ENCODE data around the gene NGB.

The NGB gene

DNA sequence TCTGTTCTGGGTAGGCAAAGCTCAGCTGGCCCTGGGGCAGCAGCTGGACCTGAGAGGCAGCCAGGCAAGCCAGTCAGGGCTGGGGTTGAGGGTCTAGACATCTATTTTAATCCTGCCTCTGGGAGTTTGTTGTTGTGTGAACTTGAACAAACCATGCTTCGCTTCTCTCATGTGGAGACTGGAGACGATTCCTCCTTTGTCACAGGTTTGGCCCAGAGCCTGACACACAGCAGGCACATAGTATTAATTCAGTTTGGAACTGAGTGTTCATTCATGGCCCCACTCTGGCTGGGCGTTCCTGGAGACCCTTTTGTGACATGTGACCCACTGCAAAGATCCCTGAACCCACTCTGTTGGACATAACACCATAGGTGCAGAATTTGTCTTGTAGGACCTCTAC, 39.3 kb downstream of the NGB start:
- DNase-seq (ENCODE audit: low spot score): no peak

DNA sequence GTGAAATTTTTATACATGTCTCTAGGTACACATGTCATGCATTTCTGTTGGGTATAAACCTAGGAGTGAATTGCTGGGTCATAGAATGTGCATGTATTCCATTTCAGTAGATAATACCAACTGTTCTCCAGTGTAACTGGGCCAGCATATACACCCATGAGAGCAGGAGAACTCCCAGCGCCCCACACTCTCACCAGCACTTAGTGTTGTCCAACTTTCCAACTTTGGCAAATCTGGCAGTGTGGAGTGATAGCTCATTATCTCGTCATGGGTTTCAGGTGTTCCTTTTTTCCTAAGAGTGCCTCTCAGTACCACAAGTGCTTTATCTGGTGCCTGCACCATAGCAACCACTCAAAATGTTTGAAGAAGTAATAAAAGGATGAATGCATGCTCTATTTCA, 40.1 kb downstream of the NGB start:
- DNase-seq (ENCODE audit: low spot score): no peak

DNA sequence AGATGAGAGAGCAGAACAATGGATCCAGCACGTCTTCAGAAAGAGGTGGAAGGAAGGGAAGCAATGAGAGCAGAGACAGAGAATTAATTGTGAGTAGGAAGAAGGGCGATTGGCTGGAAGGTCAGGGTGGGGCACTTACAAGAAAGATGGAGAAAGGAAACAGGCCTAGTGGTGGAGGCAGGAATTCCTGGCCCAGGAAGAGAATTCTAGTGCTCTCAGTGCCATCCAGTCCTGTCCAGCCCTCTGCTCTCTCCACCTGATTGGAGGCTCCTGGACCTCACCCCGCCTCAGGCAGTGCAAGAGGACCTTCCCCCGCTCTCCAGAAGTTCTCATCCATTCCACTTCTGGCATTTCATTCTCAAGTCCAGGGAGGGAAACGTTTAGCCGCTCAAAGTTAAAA, 43.0 kb downstream of the NGB start:
- no peak for DNase-seq (ENCODE audit: low spot score)

DNA sequence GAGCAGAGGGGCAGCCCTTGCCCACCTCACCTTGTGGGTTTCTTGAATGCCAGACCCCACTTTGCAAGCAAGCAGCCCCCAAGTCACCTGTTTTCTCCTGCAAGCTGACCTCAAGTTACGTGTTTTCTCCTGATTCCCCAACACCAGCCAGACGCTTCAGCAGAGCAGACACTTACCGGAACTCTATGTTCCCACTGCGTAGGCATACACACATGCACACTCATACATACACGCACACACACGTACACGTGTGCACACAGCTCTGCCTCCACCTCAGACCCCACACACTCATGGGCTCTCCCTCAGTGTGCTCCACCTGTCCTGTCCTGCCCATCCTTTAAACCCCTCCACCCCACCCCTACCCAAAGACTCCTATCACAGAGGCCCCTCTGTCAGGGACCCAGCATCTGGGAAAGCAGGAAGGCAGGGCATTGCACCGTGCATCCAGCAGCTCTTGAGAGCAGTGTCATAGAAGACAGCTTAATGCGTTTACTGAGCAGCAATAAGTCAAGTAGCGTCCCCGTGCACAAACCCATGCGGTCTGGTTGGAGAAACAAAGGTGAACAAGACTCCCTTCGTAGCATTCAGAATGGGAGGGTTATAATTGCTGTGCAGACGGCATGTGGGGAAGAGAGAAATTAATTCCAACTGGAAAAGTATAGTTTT, 45.0 kb downstream of the NGB start:
- DNase-seq (ENCODE audit: low spot score): no peak

DNA sequence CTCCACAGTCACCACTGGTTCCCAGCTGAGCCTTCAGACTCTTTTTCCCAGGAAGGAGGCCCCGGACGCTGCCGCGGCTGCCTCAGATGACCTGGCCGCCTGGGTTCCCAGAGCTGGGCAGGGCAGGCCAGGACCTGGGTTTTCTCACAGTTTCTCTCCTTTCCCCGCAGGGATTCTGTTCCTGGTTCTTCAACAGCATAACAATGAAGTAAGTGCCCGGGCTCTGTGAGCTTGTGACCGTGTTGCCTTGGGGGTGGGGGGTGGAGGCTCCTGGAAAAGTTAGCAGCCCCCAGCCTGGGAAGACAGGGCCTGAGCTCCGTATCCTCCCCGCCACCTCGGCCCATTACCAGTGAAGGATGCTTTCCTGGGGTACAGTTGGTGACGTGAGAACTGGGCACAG, 45.8 kb downstream of the NGB start:
- no peak for DNase-seq (ENCODE audit: low spot score)

DNA sequence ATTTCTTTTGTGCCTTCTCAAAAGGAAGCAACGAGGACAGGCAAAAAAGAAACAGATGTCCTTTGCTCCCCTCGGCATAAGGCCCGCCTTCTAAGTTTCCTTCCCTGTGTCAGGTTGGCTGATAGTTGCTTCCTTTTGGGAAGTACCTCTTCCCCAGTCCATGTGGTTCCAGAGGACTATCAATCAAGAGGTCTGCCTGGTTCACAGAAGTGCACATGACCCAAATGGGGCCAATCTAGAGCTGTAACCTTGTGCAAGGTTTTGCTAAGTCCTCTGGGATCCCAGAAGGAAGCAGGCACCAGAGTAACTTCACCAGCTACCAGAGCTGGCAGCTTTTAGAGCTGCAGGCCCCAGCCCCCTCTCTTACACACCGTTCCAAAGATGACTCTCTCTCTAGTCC, 46.8 kb downstream of the NGB start:
- DNase-seq (ENCODE audit: low spot score): no peak

DNA sequence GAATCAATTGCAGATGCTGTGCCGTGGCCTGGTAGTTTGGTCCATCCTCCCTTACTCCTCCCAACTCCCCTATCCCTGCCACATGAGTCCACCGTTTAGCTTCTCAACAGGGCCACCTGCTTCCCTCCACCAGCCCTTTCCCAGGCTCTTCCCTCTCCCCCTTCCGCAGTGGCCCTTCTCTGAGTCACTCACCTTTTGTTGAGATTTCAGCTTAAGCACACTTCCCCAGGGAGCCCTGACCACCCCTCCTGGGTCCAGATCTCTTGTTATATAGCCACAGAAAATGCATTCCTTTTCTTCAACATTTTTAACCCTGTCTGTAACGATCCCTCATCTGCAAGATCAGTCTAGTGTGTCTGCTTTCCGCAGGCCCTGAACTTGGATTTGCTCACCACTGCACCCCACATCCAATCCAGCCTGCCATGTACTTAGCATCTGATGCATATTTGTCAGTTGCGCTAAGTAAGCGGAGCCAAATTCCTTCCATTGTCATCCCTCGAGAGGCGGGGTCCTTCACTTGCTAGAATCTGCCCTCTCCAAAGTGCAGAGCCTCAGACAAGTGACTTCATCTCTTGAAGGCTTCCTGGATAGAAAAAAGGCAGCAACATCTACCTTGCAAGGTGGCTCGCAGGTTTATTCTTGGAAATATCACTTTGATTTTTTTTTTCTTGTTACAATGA, 48.3 kb downstream of the NGB start:
- no peak for DNase-seq (ENCODE audit: low spot score)

- DNase-seq (ENCODE audit: low spot score): no peak
These were observed 49.6 kb downstream of the NGB start for GRCh38 chr14:77221241-77221871.

DNA sequence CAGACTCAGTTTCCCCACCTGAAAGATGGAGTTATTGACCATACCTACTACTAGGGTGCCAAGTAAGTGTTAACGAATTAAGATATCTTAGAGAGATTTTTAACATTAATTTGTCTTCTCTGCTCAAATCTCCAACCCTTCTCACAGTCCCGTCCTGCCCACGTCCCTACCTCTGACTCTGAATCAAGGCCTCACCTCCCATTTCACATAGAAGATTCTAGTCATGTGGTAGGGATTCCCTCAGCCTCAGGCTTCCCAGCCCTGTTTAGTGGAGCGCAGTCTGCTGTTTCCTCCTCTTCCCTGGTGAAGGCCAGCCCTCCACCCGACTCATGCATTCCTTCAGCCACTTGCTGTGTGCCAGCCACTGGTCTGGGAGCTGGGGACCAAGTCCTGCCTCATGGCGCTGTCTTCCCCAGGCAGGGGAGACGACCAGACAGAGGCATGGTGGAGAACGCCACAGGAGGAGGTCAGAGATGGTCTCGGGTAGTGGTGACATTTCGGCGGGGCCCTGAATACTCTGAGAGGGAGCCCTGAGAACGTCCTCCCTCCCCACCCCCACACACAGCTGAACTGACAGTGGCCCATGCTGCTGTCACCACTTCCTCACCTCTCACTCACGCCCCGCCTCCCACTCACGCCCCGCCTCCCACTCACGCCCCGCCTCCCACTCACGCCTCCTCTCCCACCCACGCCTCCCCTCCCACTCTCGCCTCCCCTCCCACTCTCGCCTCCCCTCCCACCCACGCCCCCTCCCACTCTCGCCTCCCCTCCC, 50.6 kb downstream of the NGB start:
- DNase-seq (ENCODE audit: low spot score): no peak

DNA sequence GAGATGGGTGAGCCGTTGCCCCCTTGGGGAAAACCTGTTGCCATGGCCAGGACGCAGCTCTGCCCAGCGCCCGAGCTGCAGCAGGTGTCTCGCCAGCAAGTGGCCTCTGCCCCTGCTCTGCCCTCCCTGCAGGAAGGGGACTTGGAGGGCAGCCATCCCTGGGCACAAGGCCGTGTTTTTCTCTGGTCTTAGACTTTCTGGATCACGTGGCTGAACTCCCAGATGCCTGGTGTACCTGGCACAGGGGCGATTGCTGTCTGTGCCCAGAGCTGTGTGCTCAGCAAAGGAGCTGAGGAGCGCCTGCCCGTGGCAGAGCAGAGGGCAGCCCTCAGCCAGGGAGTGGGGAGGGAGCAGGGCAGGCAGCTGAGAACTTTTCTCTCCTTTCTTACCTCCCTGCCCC, 51.4 kb downstream of the NGB start:
- no peak for DNase-seq (ENCODE audit: low spot score)

DNA sequence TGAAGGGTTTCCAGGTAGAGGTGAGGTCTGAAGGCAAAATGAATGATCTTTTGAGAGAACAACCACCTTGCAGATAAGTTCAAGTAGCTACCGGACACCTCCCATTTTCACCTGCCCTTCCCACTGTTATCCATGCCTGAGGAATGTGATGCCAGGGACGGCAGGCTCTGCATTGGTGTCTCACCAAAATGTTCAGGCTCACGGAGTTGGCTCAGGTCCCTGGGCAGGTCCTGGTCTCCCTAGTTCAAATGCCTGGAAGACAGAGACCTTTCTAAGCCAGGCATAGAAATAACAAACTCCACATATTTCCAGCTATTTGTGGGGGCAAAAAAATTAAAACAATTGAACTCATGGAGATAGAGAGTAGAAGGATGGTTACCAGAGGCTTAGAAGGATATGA, 53.5 kb downstream of the NGB start:
- no peak for DNase-seq (ENCODE audit: low spot score)
